ENCODE results near the gene MPRIP.

MPRIP gene

GRCh38 chr17:17088086-17088485, 45.8 kb downstream of the MPRIP start:
- H3K27ac Mint-ChIP-seq = no peak overlapping the region
- no peaks in the 10 kb centered on the region for H3K36me3 Mint-ChIP-seq
- no peak overlapping the region for H3K4me3 Mint-ChIP-seq
- H3K9me3 Mint-ChIP-seq (ENCODE audit: low read depth) = no peaks in the 10 kb centered on the region
- H3K4me1 Mint-ChIP-seq (ENCODE audit: low read depth) = peaks cover 31% of the 10 kb centered on the region
- no peaks in the 10 kb centered on the region for H3K27me3 Mint-ChIP-seq

- H3K27ac Mint-ChIP-seq = peak overlapping the region; percentile 64
- H3K27me3 Mint-ChIP-seq = no peaks in the 10 kb centered on the region
- peaks cover 35% of the 10 kb centered on the region for H3K4me1 Mint-ChIP-seq (ENCODE audit: low read depth)
- H3K4me3 Mint-ChIP-seq = no peak overlapping the region
- no peaks in the 10 kb centered on the region for H3K9me3 Mint-ChIP-seq (ENCODE audit: low read depth)
- H3K36me3 Mint-ChIP-seq = no peaks in the 10 kb centered on the region
Measured at GRCh38 chr17:17088541-17089525, 46.6 kb downstream of the MPRIP start.

GRCh38 chr17:17089796-17090641, 47.8 kb downstream of the MPRIP start:
- Mint-ChIP-seq H3K4me1 (ENCODE audit: low read depth) (peaks cover 38% of the 10 kb centered on the region), H3K27ac (no peak overlapping the region), H3K36me3 (no peaks in the 10 kb centered on the region), H3K9me3 (ENCODE audit: low read depth) (no peaks in the 10 kb centered on the region), H3K4me3 (no peak overlapping the region), H3K27me3 (no peaks in the 10 kb centered on the region)

GRCh38 chr17:17090642-17091103, 48.4 kb downstream of the MPRIP start:
- H3K27ac Mint-ChIP-seq = no peak overlapping the region
- no peaks in the 10 kb centered on the region for H3K27me3 Mint-ChIP-seq
- no peaks in the 10 kb centered on the region for H3K9me3 Mint-ChIP-seq (ENCODE audit: low read depth)
- H3K4me1 Mint-ChIP-seq (ENCODE audit: low read depth) = peaks cover 39% of the 10 kb centered on the region
- no peak overlapping the region for H3K4me3 Mint-ChIP-seq
- no peaks in the 10 kb centered on the region for H3K36me3 Mint-ChIP-seq

- Mint-ChIP-seq H3K4me1 (ENCODE audit: low read depth) (peaks cover 38% of the 10 kb centered on the region), H3K27ac (no peak overlapping the region)
Measured at GRCh38 chr17:17091276-17091675, 49.0 kb downstream of the MPRIP start.

GRCh38 chr17:17091856-17092756, 49.8 kb downstream of the MPRIP start:
- Mint-ChIP-seq H3K9me3 (ENCODE audit: low read depth) (no peaks in the 10 kb centered on the region), H3K4me1 (ENCODE audit: low read depth) (peaks cover 35% of the 10 kb centered on the region), H3K27me3 (no peaks in the 10 kb centered on the region), H3K36me3 (peaks cover 3% of the 10 kb centered on the region), H3K4me3 (no peak overlapping the region), H3K27ac (no peak overlapping the region)

More at GRCh38 chr17:17091276-17091675, 49.0 kb downstream of the MPRIP start:
- Mint-ChIP-seq H3K36me3 (no peaks in the 10 kb centered on the region), H3K27me3 (no peaks in the 10 kb centered on the region), H3K9me3 (ENCODE audit: low read depth) (no peaks in the 10 kb centered on the region), H3K4me3 (no peak overlapping the region)

- no peaks in the 10 kb centered on the region for H3K9me3 Mint-ChIP-seq (ENCODE audit: low read depth)
- H3K4me3 Mint-ChIP-seq = no peak overlapping the region
- H3K4me1 Mint-ChIP-seq (ENCODE audit: low read depth) = peaks cover 24% of the 10 kb centered on the region
- H3K36me3 Mint-ChIP-seq = peaks cover 3% of the 10 kb centered on the region
- H3K27me3 Mint-ChIP-seq = no peaks in the 10 kb centered on the region
- no peak overlapping the region for H3K27ac Mint-ChIP-seq
Measured at GRCh38 chr17:17093764-17094163, 51.5 kb downstream of the MPRIP start.

- H3K4me1 Mint-ChIP-seq (ENCODE audit: low read depth) = peaks cover 14% of the 10 kb centered on the region
Measured at GRCh38 chr17:17096438-17097178, 54.4 kb downstream of the MPRIP start.

GRCh38 chr17:17097763-17098345, 55.6 kb downstream of the MPRIP start:
- Mint-ChIP-seq H3K27me3 (no peaks in the 10 kb centered on the region), H3K36me3 (peaks cover 3% of the 10 kb centered on the region), H3K27ac (no peak overlapping the region), H3K4me1 (ENCODE audit: low read depth) (peaks cover 9% of the 10 kb centered on the region), H3K4me3 (no peak overlapping the region), H3K9me3 (ENCODE audit: low read depth) (no peaks in the 10 kb centered on the region)

More at GRCh38 chr17:17096438-17097178, 54.4 kb downstream of the MPRIP start:
- Mint-ChIP-seq H3K27me3 (no peaks in the 10 kb centered on the region), H3K27ac (no peak overlapping the region), H3K36me3 (peaks cover 3% of the 10 kb centered on the region), H3K9me3 (ENCODE audit: low read depth) (no peaks in the 10 kb centered on the region), H3K4me3 (no peak overlapping the region)

- H3K27me3 Mint-ChIP-seq = no peaks in the 10 kb centered on the region
- H3K36me3 Mint-ChIP-seq = peaks cover 3% of the 10 kb centered on the region
- no peaks in the 10 kb centered on the region for H3K9me3 Mint-ChIP-seq (ENCODE audit: low read depth)
- no peak overlapping the region for H3K4me3 Mint-ChIP-seq
- no peak overlapping the region for H3K27ac Mint-ChIP-seq
- H3K4me1 Mint-ChIP-seq (ENCODE audit: low read depth) = peaks cover 7% of the 10 kb centered on the region
Measured at GRCh38 chr17:17098551-17099179, 56.4 kb downstream of the MPRIP start.

- no peak overlapping the region for H3K27ac Mint-ChIP-seq
Measured at GRCh38 chr17:17102176-17102575, 59.9 kb downstream of the MPRIP start.

GRCh38 chr17:17103160-17103559, 60.9 kb downstream of the MPRIP start:
- Mint-ChIP-seq H3K27ac (no peak overlapping the region), H3K27me3 (no peaks in the 10 kb centered on the region), H3K9me3 (ENCODE audit: low read depth) (no peaks in the 10 kb centered on the region), H3K36me3 (no peaks in the 10 kb centered on the region), H3K4me3 (no peak overlapping the region), H3K4me1 (ENCODE audit: low read depth) (peaks cover 29% of the 10 kb centered on the region)

More at GRCh38 chr17:17102176-17102575, 59.9 kb downstream of the MPRIP start:
- no peak overlapping the region for H3K4me3 Mint-ChIP-seq
- no peaks in the 10 kb centered on the region for H3K36me3 Mint-ChIP-seq
- H3K4me1 Mint-ChIP-seq (ENCODE audit: low read depth) = peaks cover 21% of the 10 kb centered on the region
- H3K27me3 Mint-ChIP-seq = no peaks in the 10 kb centered on the region
- no peaks in the 10 kb centered on the region for H3K9me3 Mint-ChIP-seq (ENCODE audit: low read depth)

- Mint-ChIP-seq H3K27ac (peak overlapping the region; percentile 54), H3K4me1 (ENCODE audit: low read depth) (peaks cover 38% of the 10 kb centered on the region), H3K27me3 (no peaks in the 10 kb centered on the region), H3K36me3 (no peaks in the 10 kb centered on the region), H3K4me3 (no peak overlapping the region), H3K9me3 (ENCODE audit: low read depth) (no peaks in the 10 kb centered on the region)
Measured at GRCh38 chr17:17104036-17104435, 61.8 kb downstream of the MPRIP start.

All from activated naive CD8-positive, alpha-beta T cell (primary cell).